ENCODE data around the gene PROX1. TPM values are rescaled to one million over a fixed set of nuclear protein-coding genes. Genes with fewer than 3 reads are reported as not detected.

The PROX1 gene
- total and polyA plus RNA-seq, 9 of the 15 experiments (the other 6 are each of a cell fraction or from before 2014, with no cell fraction given), result 0.14 to 0.22 TPM; not detected in 7

- TF ChIP-seq ZNF347 (CRISPR knock-in tag; IDR thresholded peaks at IDR 0.05; ENCODE audit: low read depth) (no peak), CBX2 (IDR thresholded peaks at IDR 0.05; ENCODE audit: insufficient read depth, low read length, poor library complexity, severe bottlenecking) (no peak), CAMTA2 (CRISPR knock-in tag; conservative IDR thresholded peaks at IDR 0.05) (no peak), IFI16 (CRISPR knock-in tag; IDR thresholded peaks at IDR 0.05) (no peak)
Observed at GRCh38 chr1:213996320-213997037, 8.7 kb downstream of the PROX1 start (continued).

- Histone ChIP-seq H3K4me3 (no peak overlapping the region), H3K36me3 (ENCODE audit: control insufficient read depth, insufficient read depth, low read length) (no peaks in the 10 kb centered on the region), H3K4me2 (ENCODE audit: insufficient read depth, low read length) (no peak overlapping the region), H3K27me3 (ENCODE audit: control insufficient read depth in 2 of 2, insufficient read depth in 2 of 2, low read length in 2 of 2) (peaks cover 14 to 19% of the 10 kb centered on the region in 2 experiments), H3K79me2 (ENCODE audit: control insufficient read depth, insufficient read depth, low read length) (no peaks in the 10 kb centered on the region), H3K9me3 (replicated peaks; ENCODE audit: control insufficient read depth, insufficient read depth, low read depth, low read length) (no peaks in the 10 kb centered on the region), H3K9ac (ENCODE audit: insufficient read depth in 1 of 2, low read depth in 2 of 2, low read length in 2 of 2) (no peak overlapping the region), H2AFZ (ENCODE audit: low read depth, low read length) (no peak overlapping the region), H3K9me1 (ENCODE audit: control insufficient read depth, insufficient read depth, low read length) (no peaks in the 10 kb centered on the region), H4K20me1 (replicated peaks; ENCODE audit: control insufficient read depth, insufficient read depth, low read length) (no peaks in the 10 kb centered on the region), H3K27ac (ENCODE audit: extremely low read depth, low read depth, low read length) (no peak overlapping the region), H3K4me1 (replicated peaks in 1 of 2; ENCODE audit: control insufficient read depth in 2 of 2, insufficient read depth in 2 of 2, low read length in 2 of 2) (peaks cover 2 to 4% of the 10 kb centered on the region in 2 experiments; a peak in 2 of 5 replicates)
- BruUV-seq (replicated peaks), result no TSS peak
- ATAC-seq (no peak), DNase-seq (ENCODE audit: extremely low read depth in 1 of 4, low spot score in 3 of 4) (no peak), FAIRE-seq (no peak)
- ChIA-PET POLR2A (interaction anchor here (1.1 kb wide), 1 partner anchor 11 kb away, joined by 3 read pairs; no protein-coding TSS in a partner anchor), CTCF (ENCODE audit: low intra/inter-chr PET ratio) (no interaction called here)
- in situ Hi-C loops (cut with MboI), result no loop called here
- WGBS (ENCODE audit: insufficient coverage, low coverage, missing lambda C conversion rate), result 6% methylated on average over 24 of the region's 24 CpGs
- intact Hi-C loops (cut with micrococcal nuclease), result no loop called here
- TF ChIP-seq ZFP36 (IDR thresholded peaks at IDR 0.05; ENCODE audit: low read depth, low read length, partially characterized antibody), result no peak
- TF ChIP-seq ATF3 (IDR thresholded peaks at IDR 0.05), result no peak
- TF ChIP-seq ATF3 (CRISPR knock-in tag; conservative IDR thresholded peaks at IDR 0.05), result no peak
- TF ChIP-seq GABPB1 (CRISPR knock-in tag; IDR thresholded peaks at IDR 0.05), result no peak
- TF ChIP-seq BRF1 (IDR thresholded peaks at IDR 0.05; ENCODE audit: borderline replicate concordance, extremely low read depth, insufficient read length), result no peak
- peak; percentile 38; the same call in 1 of the 2 replicates for TF ChIP-seq SPI1 (IDR thresholded peaks at IDR 0.05; ENCODE audit: borderline replicate concordance, low read depth, low read length)
- TF ChIP-seq SUPT5H (IDR thresholded peaks at IDR 0.05), result no peak
- TF ChIP-seq TFAP4 (CRISPR knock-in tag; IDR thresholded peaks at IDR 0.05; ENCODE audit: borderline replicate concordance), result no peak
- no peak for TF ChIP-seq ZNF311 (CRISPR knock-in tag; IDR thresholded peaks at IDR 0.05)
Observed at GRCh38 chr1:213997038-213997771, 9.4 kb downstream of the PROX1 start.

All from K562 (cell line).